NCI-H2029 treated with DMSO at 0.1 percent for 48 hours (cell line): ENCODE results near the gene AKAP13.
"Not testable (repeated sequence)": the region's sequence is repeated elsewhere in the genome, so short reads cannot be mapped to it uniquely, and the experiment has no call there.

Experiments used
- DNase-seq: peaks from one replicate; lab custom pipeline; 2025; lab: John Stamatoyannopoulos, UW

Gene AKAP13

DNA sequence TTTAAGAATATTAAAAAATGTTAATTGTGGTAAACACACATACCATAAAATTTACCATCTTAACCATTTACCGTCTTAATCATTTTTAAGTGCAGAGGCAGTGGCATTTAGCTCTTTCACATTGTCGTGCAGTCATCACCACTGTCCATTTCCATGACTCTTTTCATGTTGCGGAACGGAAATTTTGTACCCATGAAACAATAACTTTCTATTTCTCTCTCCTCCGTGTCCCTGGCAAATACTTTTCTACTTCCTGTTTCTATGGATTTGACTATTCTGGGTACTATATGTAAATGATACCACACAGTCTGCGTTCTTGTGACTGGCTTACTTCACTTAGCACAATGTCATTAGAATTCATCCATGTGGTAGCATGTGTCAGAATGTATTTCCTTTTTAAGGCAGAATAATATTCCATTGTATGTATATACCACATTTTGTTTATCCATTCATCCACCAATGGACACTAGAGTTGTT is 27.9 kb downstream of the AKAP13 start:
- no peak for DNase-seq

DNA sequence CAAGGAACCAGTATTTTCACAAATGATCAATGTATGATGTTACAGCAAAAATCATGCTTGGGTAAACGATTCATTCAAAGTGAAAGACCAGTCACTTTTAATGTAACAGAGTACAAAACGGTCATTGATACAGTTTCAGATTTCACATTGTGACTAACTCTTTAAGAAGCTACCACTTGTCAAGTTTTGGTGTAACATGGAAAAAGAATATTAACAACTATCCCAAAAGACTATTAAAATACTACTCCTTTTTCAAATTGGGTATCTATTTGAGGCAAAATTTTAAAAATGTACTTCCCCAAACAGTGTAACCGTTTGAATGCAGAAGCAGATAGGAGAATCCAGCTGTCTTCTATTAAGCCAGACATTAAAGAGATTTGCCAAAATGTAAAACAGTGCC is 31.7 kb downstream of the AKAP13 start:
- no peak for DNase-seq

DNA sequence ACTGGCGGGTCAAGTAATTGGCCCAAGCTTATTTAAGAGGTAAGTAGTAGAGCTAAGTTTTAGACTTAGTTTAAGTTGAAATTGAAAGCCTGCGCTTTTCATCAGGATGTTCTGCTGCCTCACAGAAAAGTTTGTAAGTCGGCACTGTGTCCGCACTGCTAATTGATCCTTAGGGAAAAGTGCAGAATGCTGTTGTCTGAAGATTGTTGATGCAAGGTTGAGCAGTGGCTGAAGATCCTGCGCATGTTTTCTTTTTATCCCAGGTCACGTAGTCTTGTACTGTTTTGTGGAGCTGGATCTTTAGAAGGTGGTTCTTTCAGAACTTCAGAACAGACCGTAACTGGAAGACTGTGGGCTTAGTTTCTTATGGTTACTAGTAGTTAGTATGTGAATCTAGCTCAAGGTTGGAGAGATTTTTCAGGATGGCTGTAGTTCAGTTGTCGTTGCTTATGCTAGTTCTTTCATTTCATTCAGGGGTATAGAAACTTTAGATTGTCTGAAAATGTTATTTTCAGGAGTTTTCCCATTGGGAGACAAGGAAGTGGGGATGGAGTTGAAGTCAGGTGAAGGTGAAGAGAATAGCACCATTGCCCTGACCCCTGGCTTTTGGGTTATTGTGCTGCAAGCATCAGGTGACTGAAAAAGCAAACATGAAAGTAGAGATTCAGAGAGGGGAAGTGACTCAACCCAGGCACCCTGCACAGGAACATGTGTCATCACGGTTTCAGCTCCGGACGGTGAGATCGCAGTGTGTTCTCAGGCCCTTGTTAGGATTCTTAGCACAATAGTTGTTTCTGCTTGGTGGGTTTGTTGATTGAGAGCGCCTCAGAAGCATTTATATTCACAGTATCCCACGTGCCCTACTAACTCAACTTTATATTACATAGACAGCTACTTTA is 32.8 kb downstream of the AKAP13 start:
- DNase-seq = peak; percentile 41

DNA sequence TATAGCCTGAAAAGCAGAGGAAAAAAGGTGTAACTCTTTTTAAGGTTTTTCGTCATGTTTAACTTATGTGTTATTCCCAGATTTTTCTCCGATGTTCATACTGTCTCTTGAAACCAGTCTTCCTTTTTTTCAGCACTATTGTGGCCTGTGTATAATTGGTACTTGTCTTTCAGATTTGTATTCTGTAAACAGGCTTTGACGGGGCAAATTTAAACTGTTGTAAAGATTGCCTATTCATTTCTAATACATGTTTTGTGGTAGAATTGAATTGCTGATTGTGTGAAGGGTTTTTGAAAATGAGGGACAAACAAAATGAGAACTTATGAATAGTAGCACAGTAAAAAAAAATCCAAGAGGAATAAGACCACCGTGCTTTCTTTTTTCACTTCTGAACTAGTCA is 33.6 kb downstream of the AKAP13 start:
- DNase-seq = no peak

DNA sequence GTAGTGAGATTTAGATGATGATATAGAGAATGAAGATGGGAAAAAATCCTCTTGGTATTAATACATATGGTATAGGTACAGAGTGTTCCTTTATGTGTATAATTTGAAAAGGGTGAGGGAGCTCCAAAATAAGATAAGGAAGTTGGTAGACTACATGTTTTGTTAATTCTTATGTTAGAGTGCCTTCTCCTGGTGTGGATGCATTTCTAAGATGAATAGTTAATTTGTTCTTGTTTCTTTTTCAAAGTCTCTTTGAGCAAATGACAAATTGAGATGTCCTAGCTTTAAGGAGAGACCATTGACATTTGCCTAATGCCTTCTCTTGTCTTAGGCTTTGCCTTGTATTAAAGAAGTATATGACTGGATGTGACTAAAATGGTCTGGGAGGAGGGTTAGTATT is 34.1 kb downstream of the AKAP13 start:
- DNase-seq = no peak

DNA sequence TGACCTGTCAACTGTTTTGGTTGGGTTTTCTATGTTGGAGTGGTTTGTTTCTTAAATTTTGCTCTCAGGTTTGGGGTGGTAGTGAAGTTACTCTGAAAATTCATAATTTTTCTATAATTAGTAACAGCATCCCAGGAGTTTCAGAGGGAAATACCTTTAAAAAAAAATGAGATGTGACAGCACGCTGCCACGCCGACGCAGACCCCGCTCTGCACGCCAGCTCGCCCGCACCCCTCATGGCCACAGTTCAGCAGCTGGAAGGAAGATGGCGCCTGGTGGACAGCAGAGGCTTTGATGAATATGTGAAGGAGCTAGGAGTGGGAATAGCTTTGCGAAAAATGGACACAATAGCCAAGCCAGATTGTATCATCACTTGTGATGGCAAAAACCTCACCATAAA is 34.6 kb downstream of the AKAP13 start:
- no peak for DNase-seq

DNA sequence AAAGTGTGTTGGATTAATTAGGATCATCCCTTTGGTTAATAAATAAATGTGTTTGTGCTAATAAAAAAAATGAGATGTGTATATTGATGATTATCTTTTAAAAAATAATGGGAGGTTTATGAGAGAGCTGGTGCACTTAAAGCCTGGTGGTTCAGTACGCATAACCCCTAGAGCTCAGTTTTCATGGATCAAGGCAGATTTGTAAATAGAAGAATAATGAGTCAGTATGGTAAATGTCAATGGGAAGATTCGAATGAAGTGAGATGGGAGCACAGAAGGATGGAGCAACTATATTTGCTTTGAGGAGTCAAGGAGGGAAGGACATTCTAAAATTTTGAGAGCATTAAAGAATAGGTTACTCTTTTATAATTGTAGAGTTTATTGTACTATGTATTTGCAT is 35.4 kb downstream of the AKAP13 start:
- no peak for DNase-seq

DNA sequence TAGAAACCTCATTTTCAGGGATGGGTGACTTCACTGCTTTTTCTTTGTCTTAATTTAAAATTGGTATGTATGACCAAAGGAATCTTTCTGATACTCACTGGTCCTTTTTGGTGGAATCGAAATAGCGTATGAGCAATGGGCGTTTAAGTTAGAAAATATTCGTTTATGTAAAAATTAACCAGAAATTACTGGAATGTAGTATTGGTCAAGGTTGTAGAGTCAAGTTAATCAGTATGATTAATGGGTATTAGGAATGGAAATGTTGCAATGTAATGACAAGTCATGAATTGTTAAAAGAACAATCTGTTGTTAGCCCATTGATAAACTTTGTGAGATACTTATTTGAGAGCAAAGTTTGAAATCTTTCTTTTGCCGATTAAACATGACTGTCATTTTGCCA is 36.9 kb downstream of the AKAP13 start:
- no peak for DNase-seq

DNA sequence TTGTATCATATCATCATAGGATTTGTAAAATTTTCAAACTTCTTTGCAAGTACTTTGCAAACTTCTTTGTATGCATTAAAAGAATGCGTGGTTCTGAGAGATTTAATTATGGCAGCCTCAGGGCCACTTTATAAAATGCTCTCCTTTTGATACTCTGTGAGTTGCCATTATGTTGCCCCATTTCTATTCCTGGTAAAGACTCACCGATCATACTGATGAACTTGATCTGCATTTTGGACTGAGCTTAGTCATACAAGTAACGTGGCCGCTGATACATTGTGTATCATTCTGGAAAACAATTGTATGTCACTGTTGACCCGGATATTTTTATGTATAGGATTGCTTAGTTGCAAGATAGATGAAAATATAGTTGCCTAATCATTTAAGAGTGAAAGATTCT is 38.8 kb downstream of the AKAP13 start:
- no peak for DNase-seq

DNA sequence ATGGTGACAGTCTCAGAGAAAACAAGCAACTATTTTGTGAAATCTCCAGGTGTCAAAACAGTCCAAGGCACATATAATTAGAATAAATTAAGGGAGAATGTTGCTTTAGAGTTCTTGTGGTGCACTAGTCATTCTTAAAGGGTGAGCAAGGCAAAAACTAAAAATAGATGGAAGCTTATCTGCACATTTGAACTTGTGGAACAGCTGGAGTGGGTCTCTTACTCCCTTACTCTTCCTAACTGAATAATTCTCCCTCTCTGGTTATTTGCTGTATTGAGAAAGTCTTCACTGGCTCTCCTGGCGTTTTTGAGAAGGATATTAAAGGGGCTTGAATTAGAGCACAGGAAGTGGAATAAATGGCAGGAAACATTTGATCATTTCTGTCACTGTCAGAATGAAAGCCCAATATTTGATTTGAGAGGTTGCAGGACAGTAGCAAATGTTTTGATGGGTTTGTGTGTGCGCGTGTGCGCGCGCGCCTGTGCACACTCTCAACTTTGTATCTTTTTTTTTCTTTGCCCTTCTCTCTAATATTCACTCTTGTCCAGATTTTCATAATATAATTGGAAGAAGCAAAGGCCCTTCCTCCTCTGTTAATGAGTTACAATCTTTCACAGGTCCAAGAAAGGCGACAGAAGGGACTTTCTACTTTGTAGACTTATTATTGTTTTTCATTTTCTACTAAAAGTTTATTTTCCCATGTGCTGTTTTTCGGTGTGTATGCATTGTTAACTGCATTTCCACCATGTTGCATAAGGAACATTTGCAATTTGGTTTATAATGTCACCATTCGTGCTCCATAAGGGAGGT is 40.9 kb downstream of the AKAP13 start:
- no peak for DNase-seq

DNA sequence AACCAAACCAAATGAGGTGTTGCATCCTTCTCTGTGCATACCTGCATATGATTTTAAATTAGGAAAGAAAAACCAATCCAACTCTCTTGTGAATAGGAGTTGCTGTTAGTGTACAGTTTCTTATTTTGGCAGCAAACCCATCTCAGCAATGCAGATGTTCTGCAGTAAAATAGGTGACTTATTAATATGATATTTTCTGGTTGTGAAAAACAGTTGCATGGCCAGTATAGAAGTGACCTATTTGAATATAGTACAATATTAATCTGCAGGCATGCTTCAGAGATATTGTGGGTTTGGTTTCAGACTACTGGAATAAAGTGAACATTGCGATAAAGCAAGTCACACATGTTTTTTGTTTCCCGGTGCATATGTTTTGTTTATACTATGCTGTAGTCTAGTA is 42.2 kb downstream of the AKAP13 start:
- DNase-seq = no peak

DNA sequence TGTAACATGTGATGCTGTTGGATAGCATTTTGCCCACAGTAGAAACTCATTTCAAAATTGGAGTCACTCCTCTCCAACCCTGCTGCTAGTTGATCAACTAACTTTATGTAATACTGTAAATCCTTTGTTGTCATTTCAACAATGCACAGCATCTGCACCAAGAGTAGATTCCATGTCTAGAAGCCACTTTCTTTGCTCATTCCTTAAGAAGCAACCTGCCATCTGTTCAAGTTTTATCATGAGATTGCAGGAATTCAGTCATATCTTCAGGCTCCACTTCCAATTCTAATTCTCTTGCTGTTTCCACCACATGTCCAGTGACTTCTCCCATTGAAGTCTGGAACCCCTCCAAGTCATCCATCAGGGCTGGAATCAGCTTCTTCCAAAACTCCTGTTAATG is 42.9 kb downstream of the AKAP13 start:
- no peak for DNase-seq

DNA sequence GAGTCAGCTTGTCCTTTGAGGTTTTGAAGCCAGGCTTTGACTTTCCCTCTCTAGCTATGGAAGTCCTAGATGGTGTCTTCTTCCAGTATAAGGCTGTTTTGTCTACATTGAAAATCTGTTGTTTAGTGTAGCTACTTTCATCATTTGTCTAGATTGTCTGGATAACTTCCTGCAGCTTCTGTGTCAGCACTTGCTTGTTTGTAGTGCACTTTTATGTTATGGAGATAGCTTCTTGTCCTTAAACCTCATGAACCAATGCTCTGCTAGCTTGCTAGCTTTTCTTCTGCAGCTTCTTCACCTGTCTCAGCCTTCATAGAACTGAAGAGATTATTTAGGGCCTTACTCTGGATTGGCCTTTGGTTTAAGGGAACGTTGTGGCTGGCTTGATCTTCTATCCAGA is 43.8 kb downstream of the AKAP13 start:
- DNase-seq = no peak

DNA sequence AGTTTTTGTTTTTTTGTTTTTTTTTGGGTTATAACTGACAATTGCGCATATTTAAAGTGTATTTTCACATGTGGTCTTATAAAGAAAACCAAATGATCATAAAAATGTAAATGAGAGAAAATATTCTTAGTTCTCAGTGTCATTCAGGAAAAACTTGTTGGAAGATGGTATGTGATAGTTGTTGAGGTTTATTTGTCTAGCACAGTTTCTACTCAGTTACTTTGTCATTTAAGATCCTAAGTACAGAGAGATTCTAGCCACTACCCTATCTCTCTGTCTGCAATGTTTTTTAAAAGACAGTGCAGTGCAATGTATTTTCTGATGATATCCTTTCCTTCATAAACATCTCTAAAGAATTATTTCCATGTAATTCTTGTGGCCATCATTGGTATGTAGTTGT is 46.1 kb downstream of the AKAP13 start:
- no peak for DNase-seq

DNA sequence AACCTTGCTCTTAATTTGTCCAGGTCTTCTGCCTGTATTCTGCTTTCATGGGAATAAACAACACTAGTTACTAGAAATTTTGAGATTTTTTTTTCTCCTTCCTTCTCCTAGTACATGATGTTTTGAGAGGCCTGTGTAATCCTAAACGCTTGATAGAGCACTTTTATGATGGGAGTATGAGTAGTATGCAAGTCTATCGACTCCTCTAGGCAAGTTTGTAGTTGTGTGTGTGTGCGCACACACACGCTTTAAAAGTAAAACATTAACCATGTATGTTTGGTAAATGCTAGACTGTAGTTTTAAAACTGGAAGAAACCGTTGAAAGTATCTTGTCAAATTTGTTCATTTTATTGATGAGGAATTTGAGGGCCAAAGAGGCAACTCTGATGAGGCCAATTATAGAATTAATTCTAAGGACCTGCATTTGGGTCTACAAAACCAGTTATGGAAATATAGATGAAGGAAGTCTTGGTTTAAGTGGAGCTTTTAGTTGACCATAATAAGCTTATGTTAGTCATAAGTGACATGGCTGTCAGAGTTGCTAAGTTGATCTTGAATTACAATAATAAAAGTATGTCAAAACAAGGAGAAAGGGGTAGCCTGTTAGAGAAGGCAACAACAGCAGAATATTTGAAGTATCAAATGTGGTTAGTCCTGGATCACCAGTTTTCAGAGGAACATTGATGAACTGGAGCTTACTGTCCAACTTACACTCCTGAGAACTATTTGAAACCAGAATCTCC is 47.1 kb downstream of the AKAP13 start:
- DNase-seq = no peak

DNA sequence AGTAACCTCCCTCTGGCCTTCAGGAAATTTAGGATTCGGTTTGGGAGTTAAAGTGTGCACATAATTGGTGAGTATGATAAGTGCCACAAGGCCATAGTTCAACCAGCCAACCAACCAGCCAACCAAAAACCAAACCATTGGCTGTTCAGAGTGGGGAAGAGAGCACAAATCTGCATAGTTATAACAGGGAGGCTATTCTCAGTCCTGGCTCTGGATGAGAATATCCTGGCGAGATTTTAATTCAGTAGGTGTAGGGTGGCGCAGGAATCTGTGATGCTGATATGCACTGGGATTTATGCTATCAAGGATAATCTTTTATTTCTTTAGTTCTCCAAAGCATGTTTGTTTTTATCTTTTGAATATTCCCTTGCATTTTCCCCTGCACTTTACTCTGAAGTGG is 49.1 kb downstream of the AKAP13 start:
- DNase-seq = no peak

DNA sequence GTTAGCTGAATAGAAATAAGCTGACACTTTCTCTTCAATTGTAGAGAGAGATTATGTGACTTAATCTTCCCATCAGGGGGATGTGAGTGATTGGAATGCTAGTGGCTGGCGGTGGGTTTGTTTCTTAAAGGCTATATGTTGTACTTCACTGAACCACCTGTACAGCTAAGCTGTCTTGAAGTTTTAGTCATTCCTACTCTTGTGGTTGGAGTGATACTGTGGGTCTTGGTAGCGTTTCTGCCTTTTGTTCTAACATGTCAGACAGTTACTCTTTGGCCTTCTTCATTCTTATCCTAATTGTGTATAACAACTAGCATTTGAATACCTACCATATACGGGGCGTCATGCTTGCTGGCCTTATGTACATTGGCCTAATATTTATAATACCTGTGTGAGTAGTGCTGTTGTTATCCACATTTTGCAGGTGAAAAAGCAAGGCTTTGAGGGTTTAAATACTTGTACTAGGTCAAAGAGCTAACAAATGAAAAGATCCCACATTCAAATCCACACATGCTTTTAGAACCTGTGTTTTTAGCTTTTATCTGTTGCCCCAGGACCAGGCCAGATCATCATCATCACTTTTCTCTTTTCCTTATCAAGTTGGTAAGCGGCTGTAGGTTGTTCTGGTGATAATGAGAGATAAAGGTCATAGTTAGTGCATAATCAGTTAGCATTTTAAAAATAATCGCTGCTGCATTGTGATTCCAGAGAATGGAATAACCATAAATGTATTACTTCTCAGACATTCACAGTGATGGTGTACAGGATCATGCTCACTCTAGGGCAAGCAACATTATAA is 50.2 kb downstream of the AKAP13 start:
- DNase-seq = no peak

DNA sequence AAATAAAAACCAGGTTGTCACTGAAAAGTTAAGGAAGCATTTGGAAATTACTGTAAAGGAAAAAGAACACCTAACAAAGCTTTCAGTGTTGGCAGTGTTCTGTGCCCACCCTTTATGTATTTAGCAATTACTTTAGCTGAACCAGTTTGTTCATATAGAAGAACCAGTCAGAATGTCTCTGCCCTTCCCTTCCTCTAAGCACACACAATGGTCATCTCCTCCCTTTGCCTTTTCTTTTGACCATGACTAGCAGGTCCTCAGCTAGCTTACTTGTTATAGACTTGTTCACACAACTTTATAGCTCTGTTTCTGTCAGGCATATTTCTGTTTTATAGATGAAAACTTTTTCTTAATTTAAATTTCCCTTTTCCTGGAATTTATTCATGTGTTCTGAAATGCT is 59.6 kb downstream of the AKAP13 start:
- no peak for DNase-seq

DNA sequence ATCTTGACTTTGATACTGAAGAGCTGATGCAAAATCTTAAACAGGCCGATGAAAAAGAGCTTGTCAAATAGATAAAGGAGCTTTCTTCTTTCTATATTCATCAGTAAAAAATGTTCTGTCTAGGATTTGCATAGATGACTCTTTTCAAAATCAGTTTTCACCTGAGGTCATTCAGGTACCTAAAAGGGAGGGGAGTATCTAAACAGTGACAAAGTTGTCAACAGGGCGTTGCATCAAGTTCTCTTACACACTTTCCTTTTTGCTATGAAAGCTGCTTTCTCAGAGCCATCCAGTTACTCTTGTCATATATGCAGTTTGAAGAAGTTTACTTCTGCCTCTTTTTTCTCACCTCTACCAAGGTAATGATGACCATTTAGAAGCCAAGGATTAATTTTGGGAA is 60.0 kb downstream of the AKAP13 start:
- DNase-seq = no peak

DNA sequence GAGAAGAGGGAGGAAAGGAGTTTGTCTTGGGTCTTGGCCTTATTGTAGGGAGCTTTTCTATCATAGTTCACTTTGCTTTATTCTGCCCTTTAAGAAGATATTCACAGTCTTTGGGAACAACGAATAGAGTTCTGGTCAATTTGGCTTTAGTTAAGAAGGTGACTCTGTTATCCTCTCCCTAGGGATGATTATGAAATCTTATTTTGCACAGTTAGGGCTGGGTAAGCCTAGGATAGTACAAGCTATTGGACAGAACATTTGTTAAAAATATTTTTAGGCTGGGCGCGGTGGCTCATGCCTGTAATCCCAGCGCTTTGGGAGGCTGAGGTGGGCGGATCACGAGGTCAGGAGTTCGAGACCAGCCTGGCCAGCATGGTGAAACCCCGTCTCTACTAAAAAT is 61.5 kb downstream of the AKAP13 start:
- DNase-seq = not testable (repeated sequence)

DNA sequence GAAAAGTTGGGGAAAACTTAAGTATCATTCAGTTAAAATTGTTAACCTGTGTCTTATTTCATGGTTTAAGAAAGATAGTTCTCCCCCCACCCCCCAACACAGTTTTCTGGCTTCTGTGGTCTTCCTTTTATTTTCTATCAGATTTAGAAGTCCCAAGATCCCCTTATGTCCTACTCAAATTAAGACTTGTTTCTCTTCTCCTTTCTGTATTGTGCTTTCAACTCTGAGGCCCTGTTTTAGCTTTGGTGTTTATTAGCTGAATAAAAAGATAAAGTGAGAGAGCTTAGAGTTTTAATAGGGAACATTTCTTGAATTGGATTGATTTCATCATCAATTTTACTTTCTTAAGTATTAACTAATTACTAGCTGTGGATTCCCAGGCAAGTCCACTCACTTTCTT is 62.6 kb downstream of the AKAP13 start:
- no peak for DNase-seq
